T1000 (cell line): Measurements from ENCODE around the gene POLR2A.
A peak's percentile ranks its signal among the peaks of the same experiment; 100 is the strongest.

Experiments used
- DNase-seq: peaks from one replicate; lab custom pipeline; 2025; ENCODE audit warnings: mixed read lengths; lab: John Stamatoyannopoulos, UW

The POLR2A gene

GRCh38 chr17:7502987-7503386, 18.8 kb downstream of the POLR2A start:
- no peak for DNase-seq

- DNase-seq: no peak
Measured at GRCh38 chr17:7503521-7503920, 19.4 kb downstream of the POLR2A start.

- DNase-seq: no peak
Measured at GRCh38 chr17:7508145-7508544, 24.0 kb downstream of the POLR2A start.

GRCh38 chr17:7508846-7509245, 24.7 kb downstream of the POLR2A start:
- DNase-seq: no peak

GRCh38 chr17:7509937-7510336, 25.8 kb downstream of the POLR2A start:
- DNase-seq: no peak

GRCh38 chr17:7511108-7511507, 26.9 kb downstream of the POLR2A start:
- no peak for DNase-seq

GRCh38 chr17:7512105-7512504, 27.9 kb downstream of the POLR2A start:
- DNase-seq: no peak

- DNase-seq: no peak
Measured at GRCh38 chr17:7512824-7513540, 28.8 kb downstream of the POLR2A start.

- DNase-seq: no peak
Measured at GRCh38 chr17:7513850-7514419, 29.8 kb downstream of the POLR2A start.

GRCh38 chr17:7515911-7516610, 31.9 kb downstream of the POLR2A start:
- no peak for DNase-seq

- DNase-seq: no peak
Measured at GRCh38 chr17:7523033-7523432, 38.9 kb downstream of the POLR2A start.

GRCh38 chr17:7528842-7529241, 44.7 kb downstream of the POLR2A start:
- no peak for DNase-seq

- DNase-seq: no peak
Measured at GRCh38 chr17:7530023-7530900, 46.1 kb downstream of the POLR2A start.

- no peak for DNase-seq
Measured at GRCh38 chr17:7538050-7538449, 53.9 kb downstream of the POLR2A start.

GRCh38 chr17:7538891-7539545, 54.9 kb downstream of the POLR2A start:
- peak; percentile 18 for DNase-seq

GRCh38 chr17:7541074-7541621, 57.0 kb downstream of the POLR2A start:
- no peak for DNase-seq

- no peak for DNase-seq
Measured at GRCh38 chr17:7544911-7545310, 60.7 kb downstream of the POLR2A start.

- peak; percentile 12 for DNase-seq
Measured at GRCh38 chr17:7548585-7549400, 64.6 kb downstream of the POLR2A start, which contains the start of gene TNFSF12. TNFSF12 (plus strand) TSS chr17:7549058; CDS start chr17:7549154, 96 bp downstream.
